Tibial artery (tissue), 4 donors: ENCODE data around the gene OSCP1.

Experiments
- DNase-seq, 2 donors: peaks; one replicate each; pipeline ENCODE4 v3.0.0-alpha.2; 2019
- H3K27ac ChIP-seq, 2 donors: fragments of 200-600 bp; sonication (generic) in 1 of 2; 1 replicate in 1 of 2; 2 replicates in 1 of 2; pipeline ENCODE4 v1.5.1; 2018 to 2019; ENCODE audit warnings: mild to moderate bottlenecking in 1 of 2
- H3K27me3 ChIP-seq, 2 donors: fragments of 200-600 bp; sonication (generic) in 1 of 2; one replicate each; pipeline versions ENCODE4 v1.5.1 to v1.6.0; 2016 to 2019
- H3K36me3 ChIP-seq, 3 donors: fragments of 200-600 bp; sonication (generic) in 2 of 3; one replicate each; pipeline ENCODE4 v1.5.1; 2016 to 2019; ENCODE audit warnings: mild to moderate bottlenecking in 2 of 3
- H3K4me1 ChIP-seq, 4 donors: fragments of 200-600 bp; sonication (generic) in 2 of 4; 1 replicate in 3 of 4; 2 replicates in 1 of 4; pipeline ENCODE4 v1.5.1; 2016 to 2019
- H3K4me3 ChIP-seq, 2 donors: fragments of 200-600 bp; sonication (generic) in 1 of 2; 1 replicate in 1 of 2; 2 replicates in 1 of 2; pipeline ENCODE4 v1.5.1; 2018 to 2019; ENCODE audit warnings: mild to moderate bottlenecking in 2 of 2
- H3K9me3 ChIP-seq, 3 donors: fragments of 200-600 bp; sonication (generic) in 1 of 3; one replicate each; pipeline ENCODE4 v1.5.1; 2016 to 2019
- CTCF ChIP-seq, 2 experiments: fragments of 200-600 bp in 1 of 2; fragments of 450-650 bp in 1 of 2; IDR thresholded peaks; one replicate each; pipeline ENCODE4 v1.5.1; 2017 to 2019; ENCODE audit warnings: antibody characterized with exemption in 2 of 2, mild to moderate bottlenecking in 1 of 2, moderate library complexity in 1 of 2
- intact Hi-C: fragments of 100-400 bp; cut with DNase I; formaldehyde crosslinking; loops from one replicate; pipeline ENCODE4 v1.15.0; 2023; ENCODE audit warnings: low total_unique reads

OSCP1 gene

GRCh38 chr1:36455386-36455785, 5.1 kb upstream of the OSCP1 start:
- Histone ChIP-seq H3K4me3 (no peak overlapping the region), H3K9me3 (no peaks in the 10 kb centered on the region), H3K4me1 (peaks cover 0 to 6% (median 2%) of the 10 kb centered on the region in 4 donors), H3K27me3 (no peaks in the 10 kb centered on the region), H3K27ac (no peak overlapping the region), H3K36me3 (peaks cover 42 to 64% (median 44%) of the 10 kb centered on the region in 3 donors)
- no peak for TF ChIP-seq CTCF (IDR thresholded peaks at IDR 0.05)
- DNase-seq = no peak
- intact Hi-C loops = no loop called here

GRCh38 chr1:36453600-36454388, 3.5 kb upstream of the OSCP1 start:
- peaks cover 28 to 48% (median 36%) of the 10 kb centered on the region in 3 donors for H3K36me3 ChIP-seq
- H3K27me3 ChIP-seq = no peaks in the 10 kb centered on the region
- H3K9me3 ChIP-seq = no peaks in the 10 kb centered on the region
- intact Hi-C loops = no loop called here
- no peak overlapping the region for H3K4me3 ChIP-seq
- no peak for DNase-seq
- H3K4me1 ChIP-seq = peaks cover 0 to 13% (median 4%) of the 10 kb centered on the region in 4 donors
- TF ChIP-seq CTCF (IDR thresholded peaks at IDR 0.05) = no peak
- H3K27ac ChIP-seq = no peak overlapping the region

- Histone ChIP-seq H3K27me3 (no peaks in the 10 kb centered on the region), H3K4me1 (peaks cover 0 to 13% (median 4%) of the 10 kb centered on the region in 4 donors), H3K9me3 (no peaks in the 10 kb centered on the region), H3K27ac (no peak overlapping the region), H3K36me3 (peaks cover 21 to 41% (median 31%) of the 10 kb centered on the region in 3 donors), H3K4me3 (no peak overlapping the region)
- intact Hi-C loops = no loop called here
- no peak for TF ChIP-seq CTCF (IDR thresholded peaks at IDR 0.05)
- no peak for DNase-seq
These were observed 2.8 kb upstream of the OSCP1 start for GRCh38 chr1:36453051-36453450.

DNA sequence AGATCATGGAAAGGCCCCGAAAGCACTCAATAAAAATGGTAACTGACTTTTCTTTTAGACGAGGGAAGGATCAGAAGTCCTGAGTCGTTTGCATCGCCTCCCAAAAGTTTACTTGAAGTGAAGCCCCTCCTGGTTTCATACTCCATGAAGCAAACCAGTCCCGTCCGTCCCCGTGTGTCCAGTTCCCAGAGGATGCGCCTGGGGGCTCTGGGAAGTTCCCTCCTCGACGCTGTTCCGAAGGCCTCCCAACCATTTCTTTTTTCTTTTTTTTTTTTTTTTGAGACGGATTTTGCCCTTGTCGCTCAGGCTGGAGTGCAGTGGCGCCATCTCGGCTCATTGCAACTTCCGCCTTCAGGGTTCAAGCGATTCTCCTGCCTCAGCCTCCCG, 661 bp upstream of the OSCP1 start:
- Histone ChIP-seq H3K4me1 (peaks cover 0 to 13% (median 4%) of the 10 kb centered on the region in 4 donors), H3K27me3 (no peaks in the 10 kb centered on the region), H3K4me3 (peak overlapping the region; percentile 55 to 69), H3K9me3 (no peaks in the 10 kb centered on the region), H3K36me3 (peaks cover 10 to 19% (median 13%) of the 10 kb centered on the region in 3 donors), H3K27ac (peak overlapping the region; percentile 88 to 96)
- no peak for DNase-seq
- intact Hi-C loops = no loop called here
- no peak for TF ChIP-seq CTCF (IDR thresholded peaks at IDR 0.05)

GRCh38 chr1:36448530-36449056, 1.7 kb downstream of the OSCP1 start:
- TF ChIP-seq CTCF (IDR thresholded peaks at IDR 0.05) = no peak
- Histone ChIP-seq H3K4me3 (no peak overlapping the region), H3K9me3 (no peaks in the 10 kb centered on the region), H3K36me3 (no peaks in the 10 kb centered on the region), H3K27me3 (no peaks in the 10 kb centered on the region), H3K27ac (no peak overlapping the region), H3K4me1 (peaks cover 0 to 13% (median 4%) of the 10 kb centered on the region in 4 donors)
- intact Hi-C loops = no loop called here
- DNase-seq = no peak
